GM18519 (cell line): ENCODE data around the gene BANF2.

ENCODE experiments used
- ATAC-seq: cut with Tn5 transposase; IDR thresholded peaks from one replicate; pipeline ENCODE4 v1.9.1; 2021; ENCODE audit warnings: mild to moderate bottlenecking, moderate library complexity; ENCODE audit not compliant: unreplicated experiment, low FRiP score

The BANF2 gene

GRCh38 chr20:17708675-17709360 lies 9.1 kb downstream of the BANF2 start:
- no peak for ATAC-seq

GRCh38 chr20:17709361-17710293 lies 9.9 kb downstream of the BANF2 start:
- ATAC-seq: no peak

GRCh38 chr20:17710379-17711266 lies 10.9 kb downstream of the BANF2 start:
- ATAC-seq: no peak

GRCh38 chr20:17711267-17711627 lies 11.5 kb downstream of the BANF2 start:
- ATAC-seq: no peak

GRCh38 chr20:17712201-17712600 lies 12.4 kb downstream of the BANF2 start:
- ATAC-seq: no peak

GRCh38 chr20:17712708-17713107 lies 12.9 kb downstream of the BANF2 start:
- ATAC-seq: no peak

- no peak for ATAC-seq
Measured at GRCh38 chr20:17714597-17714996, 14.8 kb downstream of the BANF2 start.

GRCh38 chr20:17715075-17715474 lies 15.3 kb downstream of the BANF2 start:
- no peak for ATAC-seq

GRCh38 chr20:17716331-17716730 lies 16.6 kb downstream of the BANF2 start:
- no peak for ATAC-seq

GRCh38 chr20:17720755-17721154 lies 21.0 kb downstream of the BANF2 start:
- no peak for ATAC-seq

GRCh38 chr20:17721802-17722486 lies 22.2 kb downstream of the BANF2 start:
- no peak for ATAC-seq

- no peak for ATAC-seq
Measured at GRCh38 chr20:17722493-17723300, 22.9 kb downstream of the BANF2 start.

- ATAC-seq: no peak
Measured at GRCh38 chr20:17723301-17723691, 23.5 kb downstream of the BANF2 start.

- no peak for ATAC-seq
Measured at GRCh38 chr20:17725094-17725835, 25.5 kb downstream of the BANF2 start.

GRCh38 chr20:17726902-17727301 lies 27.1 kb downstream of the BANF2 start:
- ATAC-seq: no peak

GRCh38 chr20:17727351-17727750 lies 27.6 kb downstream of the BANF2 start:
- no peak for ATAC-seq

- ATAC-seq: no peak
Measured at GRCh38 chr20:17728074-17728473, 28.3 kb downstream of the BANF2 start.

- no peak for ATAC-seq
Measured at GRCh38 chr20:17730071-17730470, 30.3 kb downstream of the BANF2 start.

GRCh38 chr20:17731233-17731632 lies 31.5 kb downstream of the BANF2 start:
- no peak for ATAC-seq
